Retinal pigment epithelial cell (primary cell): ENCODE measurements around the gene PTPRK.

Experiments used
- DNase-seq: peaks from one replicate; pipeline ENCODE4 v3.0.0-alpha.2; 2010; ENCODE audit warnings: low read depth
- H3K4me3 ChIP-seq: 2 replicates; pipeline ENCODE4 v1.5.1; 2011; ENCODE audit warnings: mild to moderate bottlenecking, low read length, control low read depth, moderate library complexity
- TF ChIP-seq, protein P1 (sequence below): conservative IDR thresholded peaks from 2 replicates; pipeline ENCODE4 v1.5.1; 2011; ENCODE audit warnings: low read depth, low read length, control low read depth, inconsistent platforms

Gene PTPRK

DNA sequence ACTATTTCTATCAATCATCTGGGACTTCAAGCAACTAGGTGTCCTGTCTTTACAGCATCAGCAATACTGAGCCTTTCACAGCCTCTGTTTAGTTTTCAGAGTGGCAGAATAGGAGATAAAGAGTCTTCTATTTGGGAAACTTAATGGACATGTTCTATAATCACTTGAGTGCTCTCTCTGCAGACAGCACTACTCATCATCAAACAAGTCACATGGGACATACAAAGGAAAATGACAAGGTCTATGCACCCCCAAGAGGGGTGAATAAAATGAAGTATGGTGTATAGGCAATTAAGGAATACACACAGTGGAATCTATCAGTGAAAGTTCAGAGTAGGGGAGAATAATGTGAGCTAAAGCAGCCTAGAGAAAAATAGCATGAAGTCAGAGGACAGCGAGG lies 381.7 kb downstream of the PTPRK start:
- no peak overlapping the region for H3K4me3 ChIP-seq
- DNase-seq, result no peak
- TF ChIP-seq, protein P1, sequence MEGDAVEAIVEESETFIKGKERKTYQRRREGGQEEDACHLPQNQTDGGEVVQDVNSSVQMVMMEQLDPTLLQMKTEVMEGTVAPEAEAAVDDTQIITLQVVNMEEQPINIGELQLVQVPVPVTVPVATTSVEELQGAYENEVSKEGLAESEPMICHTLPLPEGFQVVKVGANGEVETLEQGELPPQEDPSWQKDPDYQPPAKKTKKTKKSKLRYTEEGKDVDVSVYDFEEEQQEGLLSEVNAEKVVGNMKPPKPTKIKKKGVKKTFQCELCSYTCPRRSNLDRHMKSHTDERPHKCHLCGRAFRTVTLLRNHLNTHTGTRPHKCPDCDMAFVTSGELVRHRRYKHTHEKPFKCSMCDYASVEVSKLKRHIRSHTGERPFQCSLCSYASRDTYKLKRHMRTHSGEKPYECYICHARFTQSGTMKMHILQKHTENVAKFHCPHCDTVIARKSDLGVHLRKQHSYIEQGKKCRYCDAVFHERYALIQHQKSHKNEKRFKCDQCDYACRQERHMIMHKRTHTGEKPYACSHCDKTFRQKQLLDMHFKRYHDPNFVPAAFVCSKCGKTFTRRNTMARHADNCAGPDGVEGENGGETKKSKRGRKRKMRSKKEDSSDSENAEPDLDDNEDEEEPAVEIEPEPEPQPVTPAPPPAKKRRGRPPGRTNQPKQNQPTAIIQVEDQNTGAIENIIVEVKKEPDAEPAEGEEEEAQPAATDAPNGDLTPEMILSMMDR, result no peak

DNA sequence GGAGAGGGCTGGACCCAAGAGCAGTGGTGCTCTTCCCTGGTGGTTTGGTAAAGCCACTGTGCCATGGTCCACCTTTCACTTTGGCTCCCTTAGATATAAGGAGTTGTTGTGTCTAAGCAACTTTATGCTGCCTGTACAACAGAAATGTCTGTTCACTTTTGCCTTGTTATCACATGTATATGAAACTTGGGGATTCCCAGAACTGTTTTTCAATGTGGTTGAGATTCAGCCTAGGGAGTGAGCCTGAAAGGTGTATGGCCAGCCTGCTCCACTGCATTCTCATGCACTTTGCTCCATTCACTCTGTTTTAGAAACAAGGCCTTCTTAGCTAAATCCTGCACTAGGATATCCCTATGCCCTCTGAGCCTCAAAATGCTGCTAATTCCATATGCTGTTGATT lies 385.1 kb downstream of the PTPRK start:
- H3K4me3 ChIP-seq, result no peak overlapping the region
- TF ChIP-seq, protein P1, result no peak
- DNase-seq, result no peak

DNA sequence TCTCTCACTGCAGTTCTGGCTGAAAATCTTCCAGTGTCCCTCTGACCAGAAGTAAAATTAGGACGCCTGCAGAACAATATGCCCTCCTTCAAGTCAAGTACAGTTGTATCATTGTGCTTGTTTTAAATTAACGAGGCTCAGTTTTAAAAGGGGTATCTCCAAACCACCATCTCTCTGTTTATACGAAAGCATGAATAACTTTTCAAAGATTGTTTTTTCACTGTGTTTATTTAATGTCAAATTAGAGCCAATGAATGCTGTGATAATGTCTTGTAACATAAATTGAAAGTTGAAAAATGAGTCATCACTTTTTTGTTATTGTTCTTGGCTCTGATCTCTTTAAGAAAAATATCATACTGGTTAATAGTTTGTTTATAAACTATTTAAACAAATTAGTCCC lies 388.8 kb downstream of the PTPRK start:
- no peak overlapping the region for H3K4me3 ChIP-seq
- TF ChIP-seq, protein P1, result no peak
- no peak for DNase-seq

DNA sequence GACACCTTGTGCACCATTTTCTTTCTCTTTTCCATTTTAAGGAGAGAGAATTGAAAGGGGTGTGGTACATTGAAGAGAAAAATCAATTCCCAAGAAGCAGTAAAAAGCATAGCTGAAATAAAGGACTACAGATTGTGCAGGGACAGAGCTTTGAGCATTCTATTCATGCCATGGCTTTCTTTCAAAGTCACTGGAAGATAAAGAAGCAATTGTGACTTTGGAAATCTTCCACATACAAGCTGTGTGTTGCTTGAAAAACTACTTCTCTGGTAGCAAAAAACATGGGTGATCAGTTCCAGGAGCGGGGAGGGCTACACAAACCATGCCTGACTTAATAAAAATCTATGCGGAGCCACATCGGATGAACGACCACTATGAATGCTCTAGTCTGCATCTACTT lies 389.4 kb downstream of the PTPRK start:
- no peak overlapping the region for H3K4me3 ChIP-seq
- TF ChIP-seq, protein P1, result no peak
- no peak for DNase-seq

DNA sequence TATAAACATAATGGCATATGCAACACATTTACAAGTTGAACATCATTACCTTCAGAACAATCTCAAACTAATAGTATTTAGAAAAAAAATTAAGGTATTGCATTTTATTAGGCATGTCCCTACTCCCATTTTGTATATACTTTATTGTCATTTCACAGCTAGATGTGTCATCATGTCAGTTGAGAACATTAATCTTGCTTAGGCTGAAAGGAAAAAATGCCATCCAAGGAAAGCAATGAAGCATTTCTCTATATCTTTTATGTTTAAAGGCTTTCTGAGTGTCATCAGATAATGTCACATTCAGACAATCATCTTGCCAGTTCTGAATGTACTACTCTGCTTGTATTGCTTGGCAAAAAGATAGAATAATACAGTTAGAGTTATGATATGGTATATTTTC lies 390.7 kb downstream of the PTPRK start:
- TF ChIP-seq, protein P1, result no peak

DNA sequence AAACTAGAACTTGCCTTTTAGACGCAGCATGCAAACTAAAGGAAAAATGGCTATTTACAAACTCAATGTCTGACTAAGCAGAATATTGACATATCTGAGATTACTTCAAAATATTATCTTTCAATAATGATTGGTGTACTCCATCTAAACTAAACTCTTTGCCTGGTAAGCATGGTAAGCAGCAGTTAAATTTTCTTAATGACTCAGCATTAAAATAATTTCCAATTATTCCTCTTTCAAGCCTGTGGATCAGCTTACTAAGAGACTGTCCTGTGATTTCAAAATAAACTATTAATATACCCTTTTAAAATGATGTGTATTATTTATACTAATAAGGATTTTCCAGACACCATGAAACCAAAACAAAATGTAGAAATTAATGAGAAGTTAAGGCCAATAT lies 392.7 kb downstream of the PTPRK start:
- no peak overlapping the region for H3K4me3 ChIP-seq
- no peak for DNase-seq
- TF ChIP-seq, protein P1, result no peak

More for the DNA sequence above, 390.7 kb downstream of the PTPRK start:
- H3K4me3 ChIP-seq, result no peak overlapping the region
- DNase-seq, result no peak

DNA sequence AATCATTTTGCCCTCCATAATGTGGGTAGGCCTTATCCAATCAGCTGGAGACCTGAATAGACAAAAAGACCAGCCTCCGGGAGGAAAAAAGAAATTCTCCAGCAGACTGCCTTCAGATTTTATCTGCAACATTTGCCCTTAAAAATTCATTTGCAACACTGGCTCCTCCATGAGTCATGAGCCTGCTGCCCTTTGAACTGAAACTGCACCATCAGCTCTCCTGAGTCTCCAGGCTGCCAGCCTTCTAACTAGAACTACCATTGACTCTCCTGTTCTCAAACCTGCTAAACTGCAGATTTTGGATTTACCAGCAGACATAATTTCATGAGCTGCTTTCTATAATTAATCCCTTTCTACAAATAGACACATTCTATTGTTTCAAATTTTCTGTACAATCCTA lies 395.7 kb downstream of the PTPRK start:
- DNase-seq, result no peak
- H3K4me3 ChIP-seq, result no peak overlapping the region
- TF ChIP-seq, protein P1, result no peak
